HepG2 (cell line): ENCODE data around the gene SPART. TPM values are rescaled to one million over a fixed set of nuclear protein-coding genes. Genes with fewer than 3 reads are reported as not detected.
A peak's percentile ranks its signal among the peaks of the same experiment; 100 is the strongest.

Source experiments
- ARNTL ChIP-seq: sonication (generic); formaldehyde crosslinking; IDR thresholded peaks from 2 replicates; pipeline ENCODE4 v1.4.0; 2020; ENCODE audit warnings: mild to moderate bottlenecking, missing genetic modification reagents
- KAT8 ChIP-seq: IDR thresholded peaks from 2 replicates; pipeline ENCODE4 v1.6.1; 2016; ENCODE audit warnings: missing genetic modification reagents, missing compliant biosample characterization
- REXO4 ChIP-seq: sonication (generic); formaldehyde crosslinking; IDR thresholded peaks from 2 replicates; pipeline ENCODE4 v1.8.0; 2022; ENCODE audit warnings: missing genetic modification reagents, mild to moderate bottlenecking, borderline replicate concordance
- RFXAP ChIP-seq: sonication (generic); formaldehyde crosslinking; IDR thresholded peaks from 2 replicates; pipeline ENCODE4 v1.4.0; 2020; ENCODE audit warnings: missing genetic modification reagents, borderline replicate concordance
- U2AF1 ChIP-seq: fragments of 200-400 bp; formaldehyde crosslinking; optimal IDR thresholded peaks from 2 replicates; pipeline ENCODE3; 2017; ENCODE audit warnings: mild to moderate bottlenecking, low read depth, low read length
- YEATS2 ChIP-seq: sonication (generic); formaldehyde crosslinking; IDR thresholded peaks from 2 replicates; pipeline ENCODE4 v1.4.0; 2020; ENCODE audit warnings: missing genetic modification reagents, borderline replicate concordance
- ZNF260 ChIP-seq: sonication (generic); formaldehyde crosslinking; IDR thresholded peaks from 2 replicates; pipeline ENCODE4 v1.4.0; 2020; ENCODE audit warnings: missing genetic modification reagents, low read depth, mild to moderate bottlenecking, borderline replicate concordance
- ZNF496 ChIP-seq: sonication (generic); formaldehyde crosslinking; IDR thresholded peaks from 2 replicates; pipeline ENCODE4 v1.8.1; 2023; ENCODE audit warnings: mild to moderate bottlenecking, moderate library complexity, missing genetic modification reagents; ENCODE audit not compliant: insufficient replicate concordance
- polyA plus RNA-seq, 8 experiments: library from polyadenylated mRNA; depleted of rRNA in 3 of 8; stranded (reverse) in 7 of 8; unstranded in 1 of 8; fragments of >200 nt; fragmentation: Illumina TruSeq in 4 of 8; extraction: Trizol in 4 of 8; gene quantifications; 2 replicates each; pipeline versions ENCODE4 v1.2.1 to v1.2.3, GENCODE V29; 2011 to 2016; ENCODE audit warnings: low read depth in 4 of 8, missing spikeins in 1 of 8, mixed read lengths in 1 of 8; ENCODE audit not compliant: insufficient read depth in 1 of 8
- total RNA-seq, 5 experiments: library from RNA; depleted of rRNA; stranded (reverse); fragments of >200 nt; fragmentation: Illumina TruSeq; extraction: Trizol; gene quantifications; 2 replicates each; pipeline ENCODE4 v1.2.3, GENCODE V29; 2016; ENCODE audit warnings: low read depth in 1 of 5
- TF ChIP-seq, protein P1 (sequence below), 2 experiments: fragments of 450-650 bp in 1 of 2; sonication (generic) in 1 of 2; formaldehyde crosslinking; IDR thresholded peaks; 2 replicates each; pipeline versions ENCODE4 v1.5.0 to v1.8.0; 2020 to 2022; ENCODE audit warnings: mild to moderate bottlenecking in 1 of 2, missing genetic modification reagents in 1 of 2
- TF ChIP-seq, protein P2 (sequence below): IDR thresholded peaks from 2 replicates; pipeline ENCODE4 v1.6.1; 2016; ENCODE audit warnings: mild to moderate bottlenecking, missing biosample characterization, missing genetic modification reagents
- TF ChIP-seq, protein P3 (sequence below): sonication (generic); formaldehyde crosslinking; IDR thresholded peaks from 2 replicates; pipeline ENCODE4 v1.5.0; 2020; ENCODE audit warnings: missing genetic modification reagents
- TF ChIP-seq, protein P4 (sequence below): IDR thresholded peaks from 2 replicates; pipeline ENCODE4 v1.6.1; 2016; ENCODE audit warnings: low read depth, missing genetic modification reagents, missing compliant biosample characterization

Gene SPART
- total and polyA plus RNA-seq, 2 of the 13 experiments (the other 11 are each of a cell fraction or from before 2014, with no cell fraction given) = 8.9 to 28.8 TPM

DNA sequence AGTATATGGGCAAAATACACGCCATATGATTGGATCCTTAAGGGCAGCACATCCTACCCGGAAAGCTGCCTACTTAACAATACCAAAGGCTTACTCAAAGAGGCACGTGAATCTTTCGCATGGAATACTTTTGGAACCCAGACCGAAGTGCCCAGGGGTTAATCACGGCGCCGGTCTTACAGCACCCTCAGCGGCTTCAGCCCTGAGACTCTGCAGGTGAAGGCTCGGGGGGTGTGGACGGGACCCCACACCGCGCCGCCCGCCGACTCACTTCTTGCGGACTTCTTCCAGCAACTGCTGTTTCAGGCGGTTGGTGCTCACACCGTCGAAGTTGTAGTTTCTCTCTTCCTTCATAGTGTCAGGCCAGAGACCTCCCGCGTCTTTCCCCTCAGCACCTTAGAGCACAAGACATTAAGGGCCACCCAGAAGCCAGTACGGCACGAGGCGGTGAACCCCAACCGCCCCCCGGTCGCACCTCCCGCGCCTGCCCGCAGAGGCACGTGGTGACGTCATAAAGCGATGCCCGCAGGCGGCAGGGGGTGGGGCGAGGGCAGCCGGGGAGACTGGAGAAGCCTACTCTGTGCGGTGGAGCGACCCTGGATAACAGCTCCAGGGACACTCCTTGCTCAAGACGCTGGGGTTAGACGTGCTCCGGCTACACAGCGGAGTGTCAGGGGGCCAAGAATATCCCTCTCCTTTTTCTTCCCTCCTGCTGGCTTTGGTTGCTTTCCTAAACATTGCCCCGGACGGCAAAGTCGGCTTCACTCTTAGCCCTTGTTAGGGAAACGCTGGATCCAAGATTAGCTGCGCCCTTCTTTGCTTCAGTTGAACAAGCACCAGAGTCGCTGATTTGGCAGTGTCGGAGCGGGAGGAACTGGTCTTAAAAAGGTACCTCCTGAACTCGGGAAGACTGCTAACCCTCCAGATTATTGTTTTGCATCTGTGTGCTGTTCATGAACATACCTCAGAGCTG lies 48.5 kb downstream of the SPART start, which contains the start of gene CCDC169 (continued):
- TF ChIP-seq, protein P1, sequence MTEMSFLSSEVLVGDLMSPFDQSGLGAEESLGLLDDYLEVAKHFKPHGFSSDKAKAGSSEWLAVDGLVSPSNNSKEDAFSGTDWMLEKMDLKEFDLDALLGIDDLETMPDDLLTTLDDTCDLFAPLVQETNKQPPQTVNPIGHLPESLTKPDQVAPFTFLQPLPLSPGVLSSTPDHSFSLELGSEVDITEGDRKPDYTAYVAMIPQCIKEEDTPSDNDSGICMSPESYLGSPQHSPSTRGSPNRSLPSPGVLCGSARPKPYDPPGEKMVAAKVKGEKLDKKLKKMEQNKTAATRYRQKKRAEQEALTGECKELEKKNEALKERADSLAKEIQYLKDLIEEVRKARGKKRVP (CRISPR knock-in tag; IDR thresholded peaks at IDR 0.05) = no peak
- TF ChIP-seq, protein P2, sequence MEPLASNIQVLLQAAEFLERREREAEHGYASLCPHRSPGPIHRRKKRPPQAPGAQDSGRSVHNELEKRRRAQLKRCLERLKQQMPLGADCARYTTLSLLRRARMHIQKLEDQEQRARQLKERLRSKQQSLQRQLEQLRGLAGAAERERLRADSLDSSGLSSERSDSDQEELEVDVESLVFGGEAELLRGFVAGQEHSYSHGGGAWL (CRISPR knock-in tag) = no peak
- TF ChIP-seq REXO4 (CRISPR knock-in tag) (no peak), ZNF496 (CRISPR knock-in tag) (no peak), RFXAP (CRISPR knock-in tag) (no peak), ARNTL (CRISPR knock-in tag) (no peak), ZNF260 (CRISPR knock-in tag) (no peak), U2AF1 (no peak), YEATS2 (no peak), KAT8 (CRISPR knock-in tag) (peak; percentile 46)
- TF ChIP-seq, protein P3, sequence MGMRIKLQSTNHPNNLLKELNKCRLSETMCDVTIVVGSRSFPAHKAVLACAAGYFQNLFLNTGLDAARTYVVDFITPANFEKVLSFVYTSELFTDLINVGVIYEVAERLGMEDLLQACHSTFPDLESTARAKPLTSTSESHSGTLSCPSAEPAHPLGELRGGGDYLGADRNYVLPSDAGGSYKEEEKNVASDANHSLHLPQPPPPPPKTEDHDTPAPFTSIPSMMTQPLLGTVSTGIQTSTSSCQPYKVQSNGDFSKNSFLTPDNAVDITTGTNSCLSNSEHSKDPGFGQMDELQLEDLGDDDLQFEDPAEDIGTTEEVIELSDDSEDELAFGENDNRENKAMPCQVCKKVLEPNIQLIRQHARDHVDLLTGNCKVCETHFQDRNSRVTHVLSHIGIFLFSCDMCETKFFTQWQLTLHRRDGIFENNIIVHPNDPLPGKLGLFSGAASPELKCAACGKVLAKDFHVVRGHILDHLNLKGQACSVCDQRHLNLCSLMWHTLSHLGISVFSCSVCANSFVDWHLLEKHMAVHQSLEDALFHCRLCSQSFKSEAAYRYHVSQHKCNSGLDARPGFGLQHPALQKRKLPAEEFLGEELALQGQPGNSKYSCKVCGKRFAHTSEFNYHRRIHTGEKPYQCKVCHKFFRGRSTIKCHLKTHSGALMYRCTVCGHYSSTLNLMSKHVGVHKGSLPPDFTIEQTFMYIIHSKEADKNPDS (CRISPR knock-in tag) = no peak
- TF ChIP-seq, protein P4, sequence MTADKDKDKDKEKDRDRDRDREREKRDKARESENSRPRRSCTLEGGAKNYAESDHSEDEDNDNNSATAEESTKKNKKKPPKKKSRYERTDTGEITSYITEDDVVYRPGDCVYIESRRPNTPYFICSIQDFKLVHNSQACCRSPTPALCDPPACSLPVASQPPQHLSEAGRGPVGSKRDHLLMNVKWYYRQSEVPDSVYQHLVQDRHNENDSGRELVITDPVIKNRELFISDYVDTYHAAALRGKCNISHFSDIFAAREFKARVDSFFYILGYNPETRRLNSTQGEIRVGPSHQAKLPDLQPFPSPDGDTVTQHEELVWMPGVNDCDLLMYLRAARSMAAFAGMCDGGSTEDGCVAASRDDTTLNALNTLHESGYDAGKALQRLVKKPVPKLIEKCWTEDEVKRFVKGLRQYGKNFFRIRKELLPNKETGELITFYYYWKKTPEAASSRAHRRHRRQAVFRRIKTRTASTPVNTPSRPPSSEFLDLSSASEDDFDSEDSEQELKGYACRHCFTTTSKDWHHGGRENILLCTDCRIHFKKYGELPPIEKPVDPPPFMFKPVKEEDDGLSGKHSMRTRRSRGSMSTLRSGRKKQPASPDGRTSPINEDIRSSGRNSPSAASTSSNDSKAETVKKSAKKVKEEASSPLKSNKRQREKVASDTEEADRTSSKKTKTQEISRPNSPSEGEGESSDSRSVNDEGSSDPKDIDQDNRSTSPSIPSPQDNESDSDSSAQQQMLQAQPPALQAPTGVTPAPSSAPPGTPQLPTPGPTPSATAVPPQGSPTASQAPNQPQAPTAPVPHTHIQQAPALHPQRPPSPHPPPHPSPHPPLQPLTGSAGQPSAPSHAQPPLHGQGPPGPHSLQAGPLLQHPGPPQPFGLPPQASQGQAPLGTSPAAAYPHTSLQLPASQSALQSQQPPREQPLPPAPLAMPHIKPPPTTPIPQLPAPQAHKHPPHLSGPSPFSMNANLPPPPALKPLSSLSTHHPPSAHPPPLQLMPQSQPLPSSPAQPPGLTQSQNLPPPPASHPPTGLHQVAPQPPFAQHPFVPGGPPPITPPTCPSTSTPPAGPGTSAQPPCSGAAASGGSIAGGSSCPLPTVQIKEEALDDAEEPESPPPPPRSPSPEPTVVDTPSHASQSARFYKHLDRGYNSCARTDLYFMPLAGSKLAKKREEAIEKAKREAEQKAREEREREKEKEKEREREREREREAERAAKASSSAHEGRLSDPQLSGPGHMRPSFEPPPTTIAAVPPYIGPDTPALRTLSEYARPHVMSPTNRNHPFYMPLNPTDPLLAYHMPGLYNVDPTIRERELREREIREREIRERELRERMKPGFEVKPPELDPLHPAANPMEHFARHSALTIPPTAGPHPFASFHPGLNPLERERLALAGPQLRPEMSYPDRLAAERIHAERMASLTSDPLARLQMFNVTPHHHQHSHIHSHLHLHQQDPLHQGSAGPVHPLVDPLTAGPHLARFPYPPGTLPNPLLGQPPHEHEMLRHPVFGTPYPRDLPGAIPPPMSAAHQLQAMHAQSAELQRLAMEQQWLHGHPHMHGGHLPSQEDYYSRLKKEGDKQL = no peak
